ENCODE results near the gene MAFF.

- no peak for TF ChIP-seq CTCF (IDR thresholded peaks at IDR 0.05; ENCODE audit: borderline replicate concordance, extremely low read depth, low read length, poor library complexity, severe bottlenecking)
- no peak for TF ChIP-seq EZH2 (IDR thresholded peaks at IDR 0.05; ENCODE audit: borderline replicate concordance, low read depth, low read length, severe bottlenecking)
These were observed 20.8 kb upstream of the MAFF start for GRCh38 chr22:38180841-38181452.
